DOHH2 (cell line): ENCODE data around the gene AFF1.

Experiments
- CTCF ChIP-seq: fragments of 200-600 bp; sonication (generic); IDR thresholded peaks from one replicate; pipeline ENCODE4 v1.5.1; 2014; ENCODE audit warnings: antibody characterized with exemption, mild to moderate bottlenecking, low read depth, low read length; ENCODE audit not compliant: poor library complexity, severe bottlenecking
- EZH2phosphoT487 ChIP-seq: fragments of 200-600 bp; sonication (generic); IDR thresholded peaks from 2 replicates; pipeline ENCODE4 v1.6.1; 2017; ENCODE audit warnings: borderline replicate concordance, mild to moderate bottlenecking, antibody characterized with exemption, low read length, moderate library complexity, mixed read lengths

- TF ChIP-seq CTCF = no peak
- TF ChIP-seq EZH2phosphoT487 = no peak
Observed at GRCh38 chr4:87065021-87065420, 130.2 kb downstream of the AFF1 start.
